SU-DHL-6 (cell line): ENCODE data around the gene CPPED1.

Source experiments
- H2AFZ ChIP-seq: fragments of 200-600 bp; sonication (generic); 2 replicates; pipeline ENCODE4 v1.6.1; 2014; ENCODE audit warnings: low read depth, mild to moderate bottlenecking, moderate library complexity, mixed read lengths, antibody characterized with exemption, low read length; ENCODE audit not compliant: severe bottlenecking
- H3F3A ChIP-seq: fragments of 200-600 bp; shearing (Covaris generic); 2 replicates; pipeline ENCODE4 v1.6.0; 2016; ENCODE audit warnings: antibody characterized with exemption, mild to moderate bottlenecking; ENCODE audit not compliant: insufficient read depth
- H3K27ac ChIP-seq: fragments of 200-600 bp; sonication (generic); 2 replicates; pipeline ENCODE4 v1.5.1; 2016; ENCODE audit warnings: low read depth, mild to moderate bottlenecking, low read length, moderate library complexity, mixed read lengths
- H3K27me3 ChIP-seq: fragments of 200-600 bp; sonication (generic), shearing (Covaris generic); 2 replicates; pipeline ENCODE4 v1.6.0; 2014; ENCODE audit warnings: mild to moderate bottlenecking, low read length
- H3K36me3 ChIP-seq: fragments of 200-600 bp; sonication (generic); 2 replicates; pipeline ENCODE4 v1.6.1; 2014; ENCODE audit warnings: mild to moderate bottlenecking, low read length, mixed read lengths
- H3K4me2 ChIP-seq: fragments of 300-600, 200-600 bp; shearing (Covaris generic), sonication (generic); 2 replicates; pipeline ENCODE4 v1.6.0; 2014; ENCODE audit warnings: low read length, low read depth, mild to moderate bottlenecking; ENCODE audit not compliant: poor library complexity, severe bottlenecking
- H3K4me3 ChIP-seq: fragments of 200-600 bp; sonication (generic); 2 replicates; pipeline ENCODE4 v1.5.1; 2014; ENCODE audit warnings: antibody characterized with exemption, low read length, mild to moderate bottlenecking, mixed read lengths; ENCODE audit not compliant: insufficient read depth, poor library complexity, severe bottlenecking
- H3K79me2 ChIP-seq: fragments of 200-600 bp; sonication (generic); 2 replicates; pipeline ENCODE4 v1.6.1; 2014; ENCODE audit warnings: mild to moderate bottlenecking, low read length, moderate library complexity; ENCODE audit not compliant: insufficient read depth
- H3K9ac ChIP-seq: fragments of 200-600 bp; sonication (generic); 2 replicates; pipeline ENCODE4 v1.7.0; 2014; ENCODE audit warnings: mild to moderate bottlenecking, low read length
- H3K9me2 ChIP-seq: fragments of 200-600 bp; sonication (generic); replicated peaks from 2 replicates; pipeline ENCODE4 v1.6.1; 2014; ENCODE audit warnings: low read length; ENCODE audit not compliant: insufficient read depth
- H3K9me3 ChIP-seq: fragments of 200-600 bp; sonication (generic); 2 replicates; pipeline ENCODE4 v1.6.1; 2014; ENCODE audit warnings: low read length, mixed read lengths; ENCODE audit not compliant: insufficient read depth
- H4K20me1 ChIP-seq: fragments of 200-600 bp; sonication (generic); 2 replicates; pipeline ENCODE4 v1.6.1; 2014; ENCODE audit warnings: low read depth, mild to moderate bottlenecking, antibody characterized with exemption, low read length, moderate library complexity, mixed read lengths
- EZH2phosphoT487 ChIP-seq: fragments of 200-600 bp; sonication (generic), shearing (Covaris generic); conservative IDR thresholded peaks from 2 replicates; pipeline ENCODE4 v1.6.1; 2018; ENCODE audit warnings: mild to moderate bottlenecking, antibody characterized with exemption, low read length, moderate library complexity, mixed read lengths
- TF ChIP-seq, protein P1 (sequence below): fragments of 200-600 bp; sonication (generic); IDR thresholded peaks from one replicate; pipeline ENCODE4 v1.5.1; 2017; ENCODE audit warnings: antibody characterized with exemption, mild to moderate bottlenecking, low read length, moderate library complexity; ENCODE audit not compliant: insufficient read depth, poor library complexity, severe bottlenecking

The CPPED1 gene

DNA sequence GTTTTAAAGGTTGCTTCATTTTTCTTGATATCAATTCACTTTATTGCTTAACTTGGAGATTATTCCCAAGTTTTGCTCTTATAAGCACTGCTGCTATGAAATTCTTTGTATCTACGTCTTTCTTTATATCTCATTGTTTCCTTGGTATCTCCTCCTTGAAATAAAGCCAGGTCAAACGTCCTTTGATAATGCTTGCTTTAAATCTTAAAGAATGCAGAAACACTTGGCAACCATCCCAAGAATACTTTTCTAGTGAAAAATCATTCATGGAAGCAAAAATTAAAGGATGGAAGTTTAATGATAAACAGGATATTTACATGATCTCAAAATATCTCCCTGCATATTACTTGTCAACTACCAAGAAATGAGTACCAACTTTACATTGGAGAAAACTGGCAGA, 175.2 kb downstream of the CPPED1 start:
- H3K9ac ChIP-seq, result no peak overlapping the region
- H3K36me3 ChIP-seq, result no peaks in the 10 kb centered on the region
- H4K20me1 ChIP-seq, result no peaks in the 10 kb centered on the region
- no peaks in the 10 kb centered on the region for H3K27me3 ChIP-seq
- H3K9me3 ChIP-seq, result no peaks in the 10 kb centered on the region
- H3K9me2 ChIP-seq, result no peaks in the 10 kb centered on the region
- H3K27ac ChIP-seq, result no peak overlapping the region
- no peak overlapping the region for H3K4me2 ChIP-seq
- H3K79me2 ChIP-seq, result no peaks in the 10 kb centered on the region
- no peak overlapping the region for H2AFZ ChIP-seq
- no peaks in the 10 kb centered on the region for H3F3A ChIP-seq
- TF ChIP-seq EZH2phosphoT487, result no peak
- TF ChIP-seq, protein P1, sequence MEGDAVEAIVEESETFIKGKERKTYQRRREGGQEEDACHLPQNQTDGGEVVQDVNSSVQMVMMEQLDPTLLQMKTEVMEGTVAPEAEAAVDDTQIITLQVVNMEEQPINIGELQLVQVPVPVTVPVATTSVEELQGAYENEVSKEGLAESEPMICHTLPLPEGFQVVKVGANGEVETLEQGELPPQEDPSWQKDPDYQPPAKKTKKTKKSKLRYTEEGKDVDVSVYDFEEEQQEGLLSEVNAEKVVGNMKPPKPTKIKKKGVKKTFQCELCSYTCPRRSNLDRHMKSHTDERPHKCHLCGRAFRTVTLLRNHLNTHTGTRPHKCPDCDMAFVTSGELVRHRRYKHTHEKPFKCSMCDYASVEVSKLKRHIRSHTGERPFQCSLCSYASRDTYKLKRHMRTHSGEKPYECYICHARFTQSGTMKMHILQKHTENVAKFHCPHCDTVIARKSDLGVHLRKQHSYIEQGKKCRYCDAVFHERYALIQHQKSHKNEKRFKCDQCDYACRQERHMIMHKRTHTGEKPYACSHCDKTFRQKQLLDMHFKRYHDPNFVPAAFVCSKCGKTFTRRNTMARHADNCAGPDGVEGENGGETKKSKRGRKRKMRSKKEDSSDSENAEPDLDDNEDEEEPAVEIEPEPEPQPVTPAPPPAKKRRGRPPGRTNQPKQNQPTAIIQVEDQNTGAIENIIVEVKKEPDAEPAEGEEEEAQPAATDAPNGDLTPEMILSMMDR, result no peak
- H3K4me3 ChIP-seq, result no peak overlapping the region

DNA sequence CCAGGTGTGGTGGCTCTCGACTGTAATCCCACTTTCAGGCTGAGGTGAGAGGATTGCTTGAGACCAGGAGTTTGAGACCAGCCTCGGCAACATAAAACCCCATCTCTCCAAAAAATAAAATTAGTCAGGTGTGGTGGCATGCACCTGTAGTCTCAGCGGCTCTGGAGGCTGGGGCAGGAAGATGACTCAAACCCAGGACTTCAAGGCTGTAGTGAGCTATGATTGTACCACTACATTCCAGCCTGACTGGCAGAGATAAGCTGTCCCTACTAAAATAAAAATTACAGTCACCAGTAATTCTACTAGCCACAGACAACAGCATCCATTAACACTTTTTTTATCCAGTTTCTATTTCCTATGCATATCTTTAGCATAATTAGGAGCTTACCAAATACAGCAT, 176.3 kb downstream of the CPPED1 start:
- no peaks in the 10 kb centered on the region for H3F3A ChIP-seq
- H3K79me2 ChIP-seq, result no peaks in the 10 kb centered on the region
- H3K9me3 ChIP-seq, result no peaks in the 10 kb centered on the region
- H3K4me2 ChIP-seq, result no peak overlapping the region
- H3K36me3 ChIP-seq, result no peaks in the 10 kb centered on the region
- no peak overlapping the region for H3K27ac ChIP-seq
- H2AFZ ChIP-seq, result no peak overlapping the region
- no peak overlapping the region for H3K9ac ChIP-seq
- H3K9me2 ChIP-seq, result no peaks in the 10 kb centered on the region
- no peak overlapping the region for H3K4me3 ChIP-seq
- H3K27me3 ChIP-seq, result no peaks in the 10 kb centered on the region
- TF ChIP-seq, protein P1, result no peak
- TF ChIP-seq EZH2phosphoT487, result no peak
- no peaks in the 10 kb centered on the region for H4K20me1 ChIP-seq

DNA sequence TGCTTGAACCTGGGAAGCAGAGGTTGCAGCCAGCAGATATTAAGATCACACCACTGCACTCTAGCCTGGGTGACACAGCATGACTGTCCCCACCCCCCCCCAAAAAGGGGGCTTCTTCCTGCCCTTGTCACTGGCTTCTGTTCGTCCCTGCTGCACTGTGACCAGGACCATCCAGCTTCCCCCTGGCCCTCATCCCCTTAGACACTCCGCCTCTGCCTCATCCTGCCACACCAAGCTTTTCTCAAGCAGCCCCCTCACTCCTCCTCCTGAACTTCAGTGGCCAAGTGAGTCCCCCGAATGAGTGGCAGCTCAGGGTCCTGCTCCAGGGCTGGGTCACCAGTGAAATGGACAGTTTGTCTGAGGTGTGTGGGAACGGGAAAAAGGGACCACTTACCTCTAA, 177.3 kb downstream of the CPPED1 start:
- H4K20me1 ChIP-seq, result no peaks in the 10 kb centered on the region

More for the DNA sequence above, 177.3 kb downstream of the CPPED1 start:
- no peaks in the 10 kb centered on the region for H3K79me2 ChIP-seq
- no peaks in the 10 kb centered on the region for H3F3A ChIP-seq
- no peaks in the 10 kb centered on the region; the same call in 1 of the 2 replicates for H3K27me3 ChIP-seq
- no peaks in the 10 kb centered on the region for H3K36me3 ChIP-seq
- H3K4me2 ChIP-seq, result no peak overlapping the region
- no peak overlapping the region for H3K27ac ChIP-seq
- H3K9me2 ChIP-seq, result no peaks in the 10 kb centered on the region
- no peak overlapping the region for H3K9ac ChIP-seq
- no peak overlapping the region for H3K4me3 ChIP-seq
- no peak overlapping the region for H2AFZ ChIP-seq
- H3K9me3 ChIP-seq, result no peaks in the 10 kb centered on the region
- no peak for TF ChIP-seq EZH2phosphoT487
- TF ChIP-seq, protein P1, result no peak
